ENCODE results near the gene FAM118A.
"Not testable (repeated sequence)": the region's sequence is repeated elsewhere in the genome, so short reads cannot be mapped to it uniquely, and the experiment has no call there.

Gene FAM118A

DNA sequence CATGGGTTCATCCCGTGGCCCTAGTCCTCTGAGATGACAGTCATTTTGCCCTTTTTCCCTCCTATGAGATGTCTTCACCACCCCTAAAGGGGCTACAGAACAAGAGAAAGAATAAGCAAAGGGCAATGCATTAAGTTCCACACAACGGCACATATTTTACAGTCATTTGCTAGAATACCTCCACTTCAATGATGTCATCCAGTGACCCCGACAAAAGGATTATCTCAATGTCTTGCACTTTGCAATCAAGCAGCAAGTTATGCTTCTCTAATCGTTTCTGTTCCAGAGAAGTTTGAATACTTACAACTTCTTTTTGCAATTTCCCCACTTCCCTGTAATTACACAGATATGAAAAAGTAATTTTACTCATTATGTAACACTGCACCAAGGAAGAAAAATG is 49.9 kb downstream of the FAM118A start:
- in situ Hi-C loops (cut with MboI; ENCODE audit: low sequenced_read_pairs): no loop called here

DNA sequence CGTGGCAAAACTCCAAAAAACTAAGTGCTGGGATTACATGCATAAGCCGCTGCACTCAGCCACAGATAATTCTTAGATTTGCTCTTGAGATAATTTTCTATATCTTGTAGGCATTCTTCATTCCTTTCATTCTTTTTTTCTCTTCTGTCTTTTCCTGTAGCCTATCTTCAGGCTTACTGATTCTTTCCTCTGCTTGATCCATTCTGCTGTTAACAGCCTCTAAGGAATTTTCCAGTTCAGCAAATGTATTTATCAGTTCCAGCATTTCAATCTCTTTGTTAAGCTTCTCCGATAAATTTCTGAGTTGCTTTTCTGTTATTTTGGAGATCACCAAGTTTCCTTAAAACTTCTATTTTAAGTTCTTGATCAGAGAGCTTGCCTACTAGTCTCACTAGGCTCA is 57.0 kb downstream of the FAM118A start:
- in situ Hi-C loops (cut with MboI; ENCODE audit: low sequenced_read_pairs): no loop called here

DNA sequence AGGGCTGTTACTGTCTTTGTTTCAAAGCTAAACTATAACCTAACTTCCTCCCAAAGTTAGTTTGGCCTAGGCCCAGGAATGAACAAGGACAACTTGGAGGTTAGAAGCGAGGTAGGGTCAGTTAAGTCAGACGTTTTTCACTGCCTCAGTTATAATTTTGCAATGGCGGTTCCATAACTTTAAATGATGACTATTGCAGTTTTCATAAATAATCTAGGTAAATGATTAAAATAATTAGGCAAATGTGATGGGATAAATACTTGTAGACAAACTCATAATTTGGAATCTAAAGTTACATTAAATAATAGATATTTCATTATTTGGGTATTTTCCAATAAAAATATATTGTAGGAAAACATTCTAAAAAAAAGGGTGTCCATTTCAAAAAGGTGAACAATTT is 63.9 kb downstream of the FAM118A start:
- in situ Hi-C loops (cut with MboI; ENCODE audit: low sequenced_read_pairs): not testable (repeated sequence)

DNA sequence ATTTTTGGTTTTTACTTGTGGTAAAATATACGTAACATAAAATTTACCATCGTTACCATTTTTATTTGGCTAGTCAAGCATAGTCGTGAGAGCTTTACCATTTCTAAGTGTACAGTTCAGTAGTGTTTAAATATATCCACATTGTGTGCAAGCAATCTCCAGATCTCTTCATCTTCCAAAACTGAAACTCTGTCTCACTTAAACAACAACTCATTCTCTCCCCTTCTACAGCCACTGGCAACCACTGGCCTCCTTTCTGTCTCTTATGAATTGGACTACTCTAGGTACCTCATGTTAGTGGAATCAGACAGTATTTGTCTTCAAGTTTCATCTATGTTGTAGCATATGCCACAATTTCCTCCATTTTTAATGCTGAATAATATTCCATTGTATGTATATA is 66.3 kb downstream of the FAM118A start:
- in situ Hi-C loops (cut with MboI; ENCODE audit: low sequenced_read_pairs): no loop called here

DNA sequence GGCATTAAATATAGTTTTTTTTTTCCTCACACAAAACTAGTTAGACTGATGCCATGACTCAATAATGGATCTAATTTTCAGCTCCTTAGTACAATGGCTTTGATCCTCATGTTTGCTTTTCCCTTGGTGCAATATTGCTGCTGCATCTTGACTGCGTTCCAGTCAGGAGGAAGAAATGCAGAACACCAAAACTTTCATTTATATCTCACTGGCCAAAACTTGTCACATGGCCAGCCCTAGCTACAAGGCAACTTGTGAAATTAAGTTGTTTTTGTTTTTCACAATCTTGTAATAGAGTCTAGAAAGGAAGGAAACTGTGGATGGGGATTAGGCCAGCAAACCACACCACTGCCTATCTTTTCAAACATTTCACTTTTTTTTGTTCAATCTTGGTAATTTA is 67.0 kb downstream of the FAM118A start:
- in situ Hi-C loops (cut with MboI; ENCODE audit: low sequenced_read_pairs): no loop called here

DNA sequence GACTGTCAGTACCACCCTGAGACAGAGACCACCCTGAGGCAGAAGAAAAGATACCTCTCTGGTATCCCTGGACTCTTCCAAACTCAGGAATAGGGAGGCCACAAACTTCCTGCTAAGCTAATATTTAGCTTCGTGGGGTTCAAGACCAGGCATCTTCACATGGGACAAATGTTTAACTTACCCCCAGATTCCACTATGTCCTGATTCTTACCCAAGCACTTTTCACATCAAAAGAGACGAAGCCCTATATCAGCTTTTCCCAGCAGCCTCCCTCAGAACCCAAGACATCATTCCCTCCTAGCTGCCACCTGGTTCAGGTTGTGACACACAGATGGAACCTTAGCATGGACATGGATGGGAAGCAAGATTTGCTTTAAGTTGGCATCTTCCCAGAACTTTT is 71.6 kb downstream of the FAM118A start:
- in situ Hi-C loops (cut with MboI; ENCODE audit: low sequenced_read_pairs): no loop called here

DNA sequence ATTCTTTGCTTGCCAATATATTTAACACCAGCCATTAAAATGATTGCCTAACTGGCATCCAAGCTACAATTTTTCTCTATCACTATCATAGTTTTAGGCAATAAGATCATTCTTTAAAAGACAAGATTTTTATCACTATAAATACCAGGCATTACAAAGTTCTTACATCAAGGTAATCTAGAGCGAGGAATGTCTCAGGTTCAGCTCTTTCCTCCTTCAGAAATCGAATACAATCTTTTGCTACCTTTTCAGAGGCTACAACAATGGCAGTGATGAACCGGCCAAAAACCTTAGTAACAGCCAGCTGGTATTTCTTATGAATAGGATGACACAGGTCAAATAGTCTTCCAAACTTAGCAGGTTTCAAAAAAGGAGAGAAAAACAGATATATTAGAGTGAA is 79.8 kb downstream of the FAM118A start:
- in situ Hi-C loops (cut with MboI; ENCODE audit: low sequenced_read_pairs): no loop called here

All from hTERT RPE-1 (cell line).